GM06990 (cell line): ENCODE measurements around the gene NTM.

Source experiments
- DNase-seq: peaks from one replicate; pipeline ENCODE4 v3.0.0-alpha.2; 2011; ENCODE audit not compliant: insufficient read length; ENCODE audit errors: extremely low read depth
- H3K27me3 ChIP-seq: replicated peaks from 2 replicates; pipeline ENCODE4 v1.6.0; 2011; ENCODE audit warnings: low read length; ENCODE audit not compliant: control insufficient read depth, insufficient read depth
- H3K36me3 ChIP-seq: 2 replicates; pipeline ENCODE4 v1.5.1; 2011; ENCODE audit warnings: low read length; ENCODE audit not compliant: control insufficient read depth, insufficient read depth
- H3K4me3 ChIP-seq: replicated peaks from 2 replicates; pipeline ENCODE4 v1.5.1; 2011; ENCODE audit warnings: low read depth, mild to moderate bottlenecking, control low read depth, low read length
- TF ChIP-seq, protein P1 (sequence below): IDR thresholded peaks from 2 replicates; pipeline ENCODE4 v1.5.1; 2011; ENCODE audit warnings: low read length, control low read depth, mild to moderate bottlenecking, inconsistent platforms; ENCODE audit not compliant: insufficient read depth, poor library complexity, severe bottlenecking

Gene NTM

DNA sequence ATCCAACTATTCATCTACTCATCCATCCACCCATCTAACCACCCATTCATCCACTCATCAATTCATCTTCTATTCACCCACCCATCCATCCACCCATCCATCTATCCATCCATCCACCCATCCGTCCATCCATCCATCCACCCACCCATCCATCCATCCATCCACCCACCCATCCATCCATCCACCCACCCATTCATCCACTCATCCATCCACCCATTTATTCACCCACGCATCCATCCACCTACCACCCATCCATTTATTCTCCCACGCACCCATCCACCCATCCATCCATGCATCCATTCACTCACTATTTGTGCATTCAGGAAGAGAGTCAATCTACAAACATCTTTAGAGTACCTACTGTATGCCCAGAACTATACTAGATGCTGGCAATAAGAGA, 482.3 kb downstream of the NTM start:
- no peaks in the 10 kb centered on the region for H3K36me3 ChIP-seq
- DNase-seq: no peak
- TF ChIP-seq, protein P1, sequence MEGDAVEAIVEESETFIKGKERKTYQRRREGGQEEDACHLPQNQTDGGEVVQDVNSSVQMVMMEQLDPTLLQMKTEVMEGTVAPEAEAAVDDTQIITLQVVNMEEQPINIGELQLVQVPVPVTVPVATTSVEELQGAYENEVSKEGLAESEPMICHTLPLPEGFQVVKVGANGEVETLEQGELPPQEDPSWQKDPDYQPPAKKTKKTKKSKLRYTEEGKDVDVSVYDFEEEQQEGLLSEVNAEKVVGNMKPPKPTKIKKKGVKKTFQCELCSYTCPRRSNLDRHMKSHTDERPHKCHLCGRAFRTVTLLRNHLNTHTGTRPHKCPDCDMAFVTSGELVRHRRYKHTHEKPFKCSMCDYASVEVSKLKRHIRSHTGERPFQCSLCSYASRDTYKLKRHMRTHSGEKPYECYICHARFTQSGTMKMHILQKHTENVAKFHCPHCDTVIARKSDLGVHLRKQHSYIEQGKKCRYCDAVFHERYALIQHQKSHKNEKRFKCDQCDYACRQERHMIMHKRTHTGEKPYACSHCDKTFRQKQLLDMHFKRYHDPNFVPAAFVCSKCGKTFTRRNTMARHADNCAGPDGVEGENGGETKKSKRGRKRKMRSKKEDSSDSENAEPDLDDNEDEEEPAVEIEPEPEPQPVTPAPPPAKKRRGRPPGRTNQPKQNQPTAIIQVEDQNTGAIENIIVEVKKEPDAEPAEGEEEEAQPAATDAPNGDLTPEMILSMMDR: no peak
- H3K4me3 ChIP-seq: no peak overlapping the region
- H3K27me3 ChIP-seq: no peaks in the 10 kb centered on the region

- DNase-seq: no peak
- H3K36me3 ChIP-seq: no peaks in the 10 kb centered on the region
- TF ChIP-seq, protein P1: no peak
- H3K27me3 ChIP-seq: no peaks in the 10 kb centered on the region; the same call in 1 of the 2 replicates
- H3K4me3 ChIP-seq: no peak overlapping the region
These were observed 484.0 kb downstream of the NTM start for GRCh38 chr11:131854391-131854790.

- DNase-seq: no peak
- no peaks in the 10 kb centered on the region; the same call in 1 of the 2 replicates for H3K27me3 ChIP-seq
- H3K4me3 ChIP-seq: no peak overlapping the region
- no peaks in the 10 kb centered on the region for H3K36me3 ChIP-seq
- TF ChIP-seq, protein P1: no peak
These were observed 484.9 kb downstream of the NTM start for GRCh38 chr11:131855320-131855719.

GRCh38 chr11:131857246-131857645, 486.8 kb downstream of the NTM start:
- TF ChIP-seq, protein P1: no peak
- Histone ChIP-seq H3K36me3 (no peaks in the 10 kb centered on the region), H3K4me3 (no peak overlapping the region), H3K27me3 (no peaks in the 10 kb centered on the region; the same call in 1 of the 2 replicates)
- no peak for DNase-seq

GRCh38 chr11:131858505-131858904, 488.1 kb downstream of the NTM start:
- TF ChIP-seq, protein P1: no peak
- H3K4me3 ChIP-seq: no peak overlapping the region
- H3K27me3 ChIP-seq: no peaks in the 10 kb centered on the region; the same call in 1 of the 2 replicates
- H3K36me3 ChIP-seq: no peaks in the 10 kb centered on the region
- DNase-seq: no peak

DNA sequence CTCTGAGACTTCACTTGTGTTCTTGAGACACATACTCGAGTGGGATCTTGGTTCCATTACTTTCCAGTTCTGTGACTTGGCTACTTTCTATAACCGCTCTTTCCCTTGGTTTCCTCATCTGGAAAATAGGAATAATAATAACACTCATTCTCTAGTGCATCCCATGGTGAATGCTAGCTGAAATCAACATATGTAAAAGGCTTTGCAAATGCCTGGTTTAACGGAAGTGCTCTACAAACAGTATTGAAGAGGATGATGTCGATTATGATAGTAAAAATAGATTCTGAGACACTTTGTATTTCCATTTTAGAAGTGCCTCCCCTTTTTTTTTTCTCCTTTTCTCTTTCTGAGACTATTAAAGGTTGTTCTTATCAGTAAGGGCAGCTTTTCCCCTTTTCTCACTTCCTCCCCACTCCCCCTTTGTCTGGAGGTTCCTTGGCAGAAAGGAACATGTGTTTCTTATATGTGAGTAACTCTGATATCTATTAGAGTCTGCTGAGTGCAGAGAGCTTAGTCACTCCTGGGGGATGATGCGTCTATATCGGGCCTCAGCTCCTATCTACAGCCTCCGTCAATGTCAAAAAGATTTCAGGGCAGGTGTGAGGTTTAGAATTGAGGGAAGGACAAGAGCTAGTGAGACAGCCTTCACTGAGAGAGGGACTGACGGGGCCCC, 489.3 kb downstream of the NTM start:
- Histone ChIP-seq H3K36me3 (no peaks in the 10 kb centered on the region), H3K27me3 (no peaks in the 10 kb centered on the region; the same call in 1 of the 2 replicates), H3K4me3 (no peak overlapping the region)
- DNase-seq: no peak
- TF ChIP-seq, protein P1: no peak
